HEK293 (cell line): ENCODE measurements around the gene BDKRB1.

Experiments
- BCL11A ChIP-seq: fragments of 450-650 bp; formaldehyde crosslinking; IDR thresholded peaks from 2 replicates; pipeline ENCODE4 v1.5.1; 2016; ENCODE audit warnings: low read depth, missing biosample characterization, missing genetic modification characterization
- PRDM10 ChIP-seq: fragments of 450-650 bp; formaldehyde crosslinking; IDR thresholded peaks from 2 replicates; pipeline ENCODE4 v1.5.1; 2016; ENCODE audit warnings: missing biosample characterization, missing genetic modification characterization
- PRDM4 ChIP-seq: fragments of 450-650 bp; formaldehyde crosslinking; IDR thresholded peaks from 2 replicates; pipeline ENCODE4 v1.5.1; 2017; ENCODE audit warnings: missing biosample characterization, missing genetic modification characterization
- TCF7L2 ChIP-seq: IDR thresholded peaks from 2 replicates; pipeline ENCODE4 v1.6.1; 2011; ENCODE audit warnings: low read depth, mild to moderate bottlenecking, inconsistent platforms, low read length, moderate library complexity, borderline replicate concordance
- YY1 ChIP-seq: fragments of 450-650 bp; formaldehyde crosslinking; IDR thresholded peaks from 2 replicates; pipeline ENCODE4 v1.5.1; 2018; ENCODE audit warnings: missing biosample characterization, missing genetic modification characterization
- ZNF175 ChIP-seq: fragments of 450-650 bp; formaldehyde crosslinking; IDR thresholded peaks from 2 replicates; pipeline ENCODE4 v1.5.1; 2016; ENCODE audit warnings: missing biosample characterization, missing genetic modification characterization
- ZNF335 ChIP-seq: fragments of 450-650 bp; formaldehyde crosslinking; conservative IDR thresholded peaks from 2 replicates; pipeline ENCODE4 v1.5.1; 2016; ENCODE audit warnings: missing biosample characterization, missing genetic modification characterization
- ZNF626 ChIP-seq: fragments of 450-650 bp; sonication (Bioruptor Pico); formaldehyde crosslinking; IDR thresholded peaks from 2 replicates; pipeline ENCODE4 v1.5.1; 2018; ENCODE audit warnings: missing biosample characterization, missing genetic modification characterization, inconsistent platforms
- TF ChIP-seq, protein P1 (sequence below): fragments of 450-650 bp; formaldehyde crosslinking; IDR thresholded peaks from 2 replicates; pipeline ENCODE4 v1.5.1; 2016; ENCODE audit warnings: missing biosample characterization, missing genetic modification characterization
- TF ChIP-seq, protein P2 (sequence below): IDR thresholded peaks from 2 replicates; pipeline ENCODE4 v1.6.1; 2011; ENCODE audit warnings: mild to moderate bottlenecking, low read depth, low read length, borderline replicate concordance

DNA sequence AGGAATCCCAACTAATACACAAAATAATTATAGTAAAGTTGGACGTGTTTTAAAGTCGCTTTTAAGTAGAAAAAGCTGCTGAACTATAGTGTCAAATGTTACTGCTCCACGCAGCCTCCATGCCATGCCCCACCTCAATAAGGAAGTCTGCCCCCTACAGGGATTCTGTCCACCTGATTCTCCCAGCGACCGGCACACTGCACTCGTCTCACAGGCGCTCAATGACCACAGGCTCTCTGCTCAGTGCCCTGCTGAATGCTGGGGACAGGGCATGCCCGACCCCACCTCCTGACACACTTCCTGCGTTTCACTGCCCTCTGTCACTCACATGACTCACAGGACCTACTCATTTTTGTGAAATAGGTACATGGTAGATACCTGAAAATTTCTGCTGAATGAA is 48.9 kb downstream of the BDKRB1 start:
- TF ChIP-seq PRDM4 (no peak), ZNF335 (tag by site-specific recombination) (no peak), ZNF175 (no peak), BCL11A (tag by site-specific recombination) (no peak), PRDM10 (no peak), YY1 (no peak), ZNF626 (tag by site-specific recombination) (no peak), TCF7L2 (no peak)
- TF ChIP-seq, protein P1, sequence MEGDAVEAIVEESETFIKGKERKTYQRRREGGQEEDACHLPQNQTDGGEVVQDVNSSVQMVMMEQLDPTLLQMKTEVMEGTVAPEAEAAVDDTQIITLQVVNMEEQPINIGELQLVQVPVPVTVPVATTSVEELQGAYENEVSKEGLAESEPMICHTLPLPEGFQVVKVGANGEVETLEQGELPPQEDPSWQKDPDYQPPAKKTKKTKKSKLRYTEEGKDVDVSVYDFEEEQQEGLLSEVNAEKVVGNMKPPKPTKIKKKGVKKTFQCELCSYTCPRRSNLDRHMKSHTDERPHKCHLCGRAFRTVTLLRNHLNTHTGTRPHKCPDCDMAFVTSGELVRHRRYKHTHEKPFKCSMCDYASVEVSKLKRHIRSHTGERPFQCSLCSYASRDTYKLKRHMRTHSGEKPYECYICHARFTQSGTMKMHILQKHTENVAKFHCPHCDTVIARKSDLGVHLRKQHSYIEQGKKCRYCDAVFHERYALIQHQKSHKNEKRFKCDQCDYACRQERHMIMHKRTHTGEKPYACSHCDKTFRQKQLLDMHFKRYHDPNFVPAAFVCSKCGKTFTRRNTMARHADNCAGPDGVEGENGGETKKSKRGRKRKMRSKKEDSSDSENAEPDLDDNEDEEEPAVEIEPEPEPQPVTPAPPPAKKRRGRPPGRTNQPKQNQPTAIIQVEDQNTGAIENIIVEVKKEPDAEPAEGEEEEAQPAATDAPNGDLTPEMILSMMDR (tag by site-specific recombination): no peak
- TF ChIP-seq, protein P2, sequence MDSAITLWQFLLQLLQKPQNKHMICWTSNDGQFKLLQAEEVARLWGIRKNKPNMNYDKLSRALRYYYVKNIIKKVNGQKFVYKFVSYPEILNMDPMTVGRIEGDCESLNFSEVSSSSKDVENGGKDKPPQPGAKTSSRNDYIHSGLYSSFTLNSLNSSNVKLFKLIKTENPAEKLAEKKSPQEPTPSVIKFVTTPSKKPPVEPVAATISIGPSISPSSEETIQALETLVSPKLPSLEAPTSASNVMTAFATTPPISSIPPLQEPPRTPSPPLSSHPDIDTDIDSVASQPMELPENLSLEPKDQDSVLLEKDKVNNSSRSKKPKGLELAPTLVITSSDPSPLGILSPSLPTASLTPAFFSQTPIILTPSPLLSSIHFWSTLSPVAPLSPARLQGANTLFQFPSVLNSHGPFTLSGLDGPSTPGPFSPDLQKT: no peak
